HCT116 (cell line): ENCODE data around the gene APOD. TPM values are rescaled to one million over a fixed set of nuclear protein-coding genes. Genes with fewer than 3 reads are reported as not detected.

Experiments used
- ATAC-seq: fragments of 200-7000 bp; cut with Tn5 transposase; 2 replicates; pipeline ENCODE4 v1.9.1; 2020; ENCODE audit warnings: mild to moderate bottlenecking, moderate library complexity
- BruUV-seq: library from RNA; stranded (reverse); fragments of 400-500 nt; replicated peaks from 2 replicates; lab custom pipeline; 2021; lab: Mats Ljungman, UMichigan
- CTCF ChIA-PET: fragments of 300-600 bp; sonication (Branson Sonifier 250); formaldehyde crosslinking; loops from one replicate; lab custom pipeline; 2021; ENCODE audit warnings: antibody characterized with exemption; lab: Charles Lee
- POLR2A ChIA-PET: fragments of 300-600, 350-600 bp; sonication (Branson Sonifier 250); formaldehyde crosslinking; loops from one replicate; lab custom pipeline; 2021; ENCODE audit warnings: antibody characterized with exemption; lab: Charles Lee
- RAD21 ChIA-PET, 2 experiments: fragments of 300-600 bp; sonication (Branson Sonifier 250); formaldehyde crosslinking; loops; one replicate each; lab custom pipeline; 2023; ENCODE audit warnings: low total read pairs in 2 of 2; ENCODE audit not compliant: uncharacterized antibody in 2 of 2, unreplicated experiment in 2 of 2, low non-redundant PET in 1 of 2; lab: Charles Lee
- DNase-seq: peaks from one replicate; pipeline ENCODE4 v3.0.0-alpha.2; 2010; ENCODE audit warnings: low read depth, low spot score
- H2AFZ ChIP-seq: fragments of 200-600 bp; shearing (Covaris generic), sonication (generic); 2 replicates; pipeline ENCODE4 v1.6.1; 2017; ENCODE audit warnings: low read depth, mixed run types, mixed read lengths, antibody characterized with exemption, low read length; ENCODE audit not compliant: poor library complexity, severe bottlenecking
- H3K27ac ChIP-seq: 2 replicates; pipeline ENCODE4 v1.5.1; 2012; ENCODE audit warnings: low read depth, low read length
- H3K27me3 ChIP-seq: fragments of 200-600 bp; sonication (generic); 2 replicates; pipeline ENCODE4 v1.6.1; 2016; ENCODE audit warnings: mixed run types, low read length, mixed read lengths; ENCODE audit not compliant: insufficient read depth
- H3K36me3 ChIP-seq, 2 experiments: fragments of 200-500 bp in 1 of 2; fragments of 200-600 bp in 1 of 2; sonication (Bioruptor generic) in 1 of 2; sonication (generic) in 1 of 2; 2 replicates each; pipeline versions ENCODE4 v1.5.1 to v1.6.1; 2014 to 2016; ENCODE audit warnings: low read length in 2 of 2, inconsistent platforms in 1 of 2, mixed read lengths in 1 of 2, mixed run types in 1 of 2; ENCODE audit not compliant: insufficient read depth in 2 of 2, control insufficient read depth in 1 of 2
- H3K4me1 ChIP-seq, 2 experiments: fragments of 200-600 bp in 1 of 2; sonication (generic) in 1 of 2; 2 replicates each; pipeline versions ENCODE4 v1.5.1 to v1.6.1; 2012 to 2017; ENCODE audit warnings: low read length in 2 of 2, inconsistent platforms in 1 of 2, mild to moderate bottlenecking in 1 of 2, mixed read lengths in 1 of 2, mixed run types in 1 of 2, moderate library complexity in 1 of 2; ENCODE audit not compliant: insufficient read depth in 2 of 2, control insufficient read depth in 1 of 2
- H3K4me2 ChIP-seq: fragments of 200-600 bp; sonication (generic); 2 replicates; pipeline ENCODE4 v1.6.1; 2017; ENCODE audit warnings: mixed run types, low read length, mixed read lengths
- H3K4me3 ChIP-seq, 2 experiments: fragments of 200-600 bp in 1 of 2; sonication (generic) in 1 of 2; replicated peaks in 1 of 2; 2 replicates each; pipeline ENCODE4 v1.5.1; 2011 to 2016; ENCODE audit warnings: low read length in 2 of 2, control low read depth in 1 of 2, low read depth in 1 of 2, mild to moderate bottlenecking in 1 of 2, mixed read lengths in 1 of 2, mixed run types in 1 of 2
- H3K79me2 ChIP-seq: fragments of 200-600 bp; sonication (generic); 2 replicates; pipeline ENCODE4 v1.6.1; 2017; ENCODE audit warnings: mild to moderate bottlenecking, mixed run types, low read length, moderate library complexity, mixed read lengths; ENCODE audit not compliant: insufficient read depth
- H3K9ac ChIP-seq: fragments of 200-600 bp; sonication (generic); 2 replicates; pipeline ENCODE4 v1.6.1; 2016; ENCODE audit warnings: low read length, mixed read lengths
- H3K9me2 ChIP-seq: fragments of 200-600 bp; sonication (generic), shearing (Covaris generic); 2 replicates; pipeline ENCODE4 v1.6.1; 2017; ENCODE audit warnings: mixed run types, mild to moderate bottlenecking, moderate library complexity; ENCODE audit not compliant: insufficient read depth
- H3K9me3 ChIP-seq, 2 experiments: fragments of 200-500 bp in 1 of 2; fragments of 200-600 bp in 1 of 2; sonication (Bioruptor generic) in 1 of 2; sonication (generic) in 1 of 2; 2 replicates each; pipeline ENCODE4 v1.6.1; 2014 to 2017; ENCODE audit warnings: low read length in 2 of 2, mixed read lengths in 2 of 2, inconsistent platforms in 1 of 2, low read depth in 1 of 2, mild to moderate bottlenecking in 1 of 2, mixed run types in 1 of 2, moderate library complexity in 1 of 2; ENCODE audit not compliant: control insufficient read depth in 1 of 2, insufficient read depth in 1 of 2
- H4K20me1 ChIP-seq: fragments of 200-600 bp; sonication (generic), shearing (Covaris generic); 2 replicates; pipeline ENCODE4 v1.6.1; 2017; ENCODE audit warnings: mixed run types, mild to moderate bottlenecking, moderate library complexity; ENCODE audit not compliant: insufficient read depth
- EGR1 ChIP-seq: IDR thresholded peaks from 2 replicates; pipeline ENCODE4 v1.6.1; 2012; ENCODE audit warnings: low read depth
- EZH2phosphoT487 ChIP-seq: fragments of 200-600 bp; IDR thresholded peaks from 2 replicates; pipeline ENCODE4 v1.6.1; 2018; ENCODE audit warnings: antibody characterized with exemption, borderline replicate concordance
- POLR2A ChIP-seq: IDR thresholded peaks from 2 replicates; pipeline ENCODE4 v1.7.0; 2011; ENCODE audit warnings: borderline replicate concordance; ENCODE audit not compliant: insufficient read depth, insufficient read length; ENCODE audit errors: extremely low read depth
- SRF ChIP-seq: IDR thresholded peaks from 2 replicates; pipeline ENCODE4 v1.6.1; 2012; ENCODE audit warnings: low read depth
- ZNF274 ChIP-seq: fragments of 200-500 bp; sonication (Bioruptor generic); IDR thresholded peaks from 2 replicates; pipeline ENCODE4 v1.6.1; 2014; ENCODE audit warnings: mild to moderate bottlenecking, low read depth, low read length, inconsistent platforms
- intact Hi-C: fragments of 100-400 bp; cut with micrococcal nuclease; formaldehyde crosslinking; loops from 2 replicates; pipeline ENCODE4 v1.10.0; 2022
- total RNA-seq: library from RNA; stranded (reverse); gene quantifications from one replicate; pipeline ENCODE4 v1.2.1, GENCODE V29; 2021; ENCODE audit not compliant: unreplicated experiment
- TF ChIP-seq, protein P1 (sequence below): IDR thresholded peaks from 2 replicates; pipeline ENCODE4 v1.6.1; 2011; ENCODE audit warnings: mild to moderate bottlenecking, low read length, moderate library complexity; ENCODE audit not compliant: insufficient replicate concordance; ENCODE audit errors: extremely low read depth
- TF ChIP-seq, protein P2 (sequence below): IDR thresholded peaks from 2 replicates; pipeline ENCODE4 v1.6.1; 2012

The APOD gene
- total RNA-seq, 1 experiment from 2014 or later: 0.76 TPM

DNA sequence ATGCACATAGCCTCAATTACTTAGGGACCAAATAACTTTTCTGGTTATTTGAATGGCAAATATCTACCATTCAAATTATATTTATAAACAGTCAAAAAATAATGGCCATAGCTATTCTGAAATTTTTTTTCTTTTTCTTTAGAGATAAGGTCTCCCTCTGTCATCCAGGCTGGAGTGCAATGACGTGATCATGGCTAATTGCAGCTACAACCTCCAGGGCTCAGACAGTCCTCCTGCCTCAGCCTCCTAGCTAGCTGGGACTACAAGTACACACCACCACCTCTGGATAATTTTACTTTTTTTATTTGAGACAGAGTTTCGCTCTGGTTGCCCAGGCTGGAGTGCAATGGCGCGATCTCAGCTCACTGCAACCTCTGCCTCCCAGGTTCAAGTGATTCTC is 57.2 kb downstream of the APOD start:
- no peak overlapping the region for H2AFZ ChIP-seq
- H3K79me2 ChIP-seq: peaks cover 10% of the 10 kb centered on the region
- BruUV-seq: no TSS peak
- ATAC-seq (no peak), DNase-seq (no peak)
- CTCF ChIA-PET: interaction anchor here (9.4 kb wide), 1 partner anchor 256 kb away, joined by 142 read pairs; the partner anchor contains the start of gene XXYLT1
- RAD21 ChIA-PET: interaction anchor here in 1 of 2 experiments (0.7 kb wide), 1 partner anchor 13 kb away, joined by 3 read pairs; no protein-coding TSS in a partner anchor
- no peaks in the 10 kb centered on the region for H3K9me2 ChIP-seq
- H3K4me2 ChIP-seq: no peak overlapping the region
- H3K27me3 ChIP-seq: no peaks in the 10 kb centered on the region
- no peak overlapping the region for H3K9ac ChIP-seq
- H3K27ac ChIP-seq: no peak overlapping the region
- no peak overlapping the region for H3K4me3 ChIP-seq
- H4K20me1 ChIP-seq: no peaks in the 10 kb centered on the region
- no peak for TF ChIP-seq ZNF274
- TF ChIP-seq, protein P1, sequence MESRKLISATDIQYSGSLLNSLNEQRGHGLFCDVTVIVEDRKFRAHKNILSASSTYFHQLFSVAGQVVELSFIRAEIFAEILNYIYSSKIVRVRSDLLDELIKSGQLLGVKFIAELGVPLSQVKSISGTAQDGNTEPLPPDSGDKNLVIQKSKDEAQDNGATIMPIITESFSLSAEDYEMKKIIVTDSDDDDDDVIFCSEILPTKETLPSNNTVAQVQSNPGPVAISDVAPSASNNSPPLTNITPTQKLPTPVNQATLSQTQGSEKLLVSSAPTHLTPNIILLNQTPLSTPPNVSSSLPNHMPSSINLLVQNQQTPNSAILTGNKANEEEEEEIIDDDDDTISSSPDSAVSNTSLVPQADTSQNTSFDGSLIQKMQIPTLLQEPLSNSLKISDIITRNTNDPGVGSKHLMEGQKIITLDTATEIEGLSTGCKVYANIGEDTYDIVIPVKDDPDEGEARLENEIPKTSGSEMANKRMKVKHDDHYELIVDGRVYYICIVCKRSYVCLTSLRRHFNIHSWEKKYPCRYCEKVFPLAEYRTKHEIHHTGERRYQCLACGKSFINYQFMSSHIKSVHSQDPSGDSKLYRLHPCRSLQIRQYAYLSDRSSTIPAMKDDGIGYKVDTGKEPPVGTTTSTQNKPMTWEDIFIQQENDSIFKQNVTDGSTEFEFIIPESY: no peak
- no peak for TF ChIP-seq SRF
- TF ChIP-seq, protein P2, sequence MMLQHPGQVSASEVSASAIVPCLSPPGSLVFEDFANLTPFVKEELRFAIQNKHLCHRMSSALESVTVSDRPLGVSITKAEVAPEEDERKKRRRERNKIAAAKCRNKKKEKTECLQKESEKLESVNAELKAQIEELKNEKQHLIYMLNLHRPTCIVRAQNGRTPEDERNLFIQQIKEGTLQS: no peak
- no peak for TF ChIP-seq EGR1
- no peak for TF ChIP-seq POLR2A
- TF ChIP-seq EZH2phosphoT487: no peak
- intact Hi-C loops: no loop called here
- no peaks in the 10 kb centered on the region for H3K4me1 ChIP-seq
- POLR2A ChIA-PET: interaction anchor here (1.1 kb wide), 1 partner anchor 407 kb away, joined by 3 read pairs; no protein-coding TSS in a partner anchor
- H3K9me3 ChIP-seq: no peaks in the 10 kb centered on the region
- H3K36me3 ChIP-seq: peaks cover 0 to 2% of the 10 kb centered on the region in 2 experiments; a peak in 1 of 4 replicates
